Measurements from ENCODE around the gene PLCB4.
"Not testable (repeated sequence)": the region's sequence is repeated elsewhere in the genome, so short reads cannot be mapped to it uniquely, and the experiment has no call there.

The PLCB4 gene

DNA sequence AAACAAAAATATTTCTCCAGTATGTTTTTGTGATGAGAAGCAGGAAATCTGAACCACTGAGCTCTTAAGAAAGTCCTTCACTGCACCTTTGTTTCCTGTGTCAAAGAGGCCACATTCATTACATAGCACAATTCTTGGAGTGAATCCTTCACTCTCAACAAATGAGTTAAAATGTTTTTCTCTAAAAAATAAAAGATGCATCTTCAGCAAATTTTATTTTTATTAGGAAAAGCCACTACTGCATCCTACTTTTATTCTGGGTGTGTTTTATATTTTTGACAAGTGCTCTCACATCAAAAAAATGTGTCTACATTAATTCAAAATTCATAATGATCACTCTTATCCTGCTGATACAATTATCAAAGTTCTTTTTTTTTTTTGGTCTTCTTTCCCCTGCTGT, 76.3 kb downstream of the PLCB4 start:
- no peak for DNase-seq

GRCh38 chr20:9146649-9147048, 77.8 kb downstream of the PLCB4 start:
- no peak for DNase-seq

GRCh38 chr20:9147547-9148024, 78.7 kb downstream of the PLCB4 start:
- DNase-seq, result no peak

DNA sequence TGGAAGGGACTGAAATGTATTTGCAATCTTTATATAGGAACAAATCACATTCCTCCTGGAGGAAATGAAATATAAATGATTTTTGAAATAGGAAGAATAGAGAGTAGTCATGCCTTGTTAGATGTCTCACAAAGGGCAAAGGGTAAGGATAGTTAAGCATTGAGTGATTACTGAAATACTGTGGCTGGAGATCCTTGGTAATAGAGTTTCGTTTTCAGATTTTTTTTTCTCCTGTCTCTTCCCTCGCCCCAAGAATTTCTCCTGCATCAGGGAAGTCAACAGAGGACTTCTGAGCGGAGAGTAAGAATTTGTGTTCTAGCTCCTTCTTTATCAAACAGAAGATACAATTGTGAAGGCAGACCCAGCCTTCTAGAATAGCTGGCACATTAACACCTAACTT, 79.4 kb downstream of the PLCB4 start:
- DNase-seq, result no peak

DNA sequence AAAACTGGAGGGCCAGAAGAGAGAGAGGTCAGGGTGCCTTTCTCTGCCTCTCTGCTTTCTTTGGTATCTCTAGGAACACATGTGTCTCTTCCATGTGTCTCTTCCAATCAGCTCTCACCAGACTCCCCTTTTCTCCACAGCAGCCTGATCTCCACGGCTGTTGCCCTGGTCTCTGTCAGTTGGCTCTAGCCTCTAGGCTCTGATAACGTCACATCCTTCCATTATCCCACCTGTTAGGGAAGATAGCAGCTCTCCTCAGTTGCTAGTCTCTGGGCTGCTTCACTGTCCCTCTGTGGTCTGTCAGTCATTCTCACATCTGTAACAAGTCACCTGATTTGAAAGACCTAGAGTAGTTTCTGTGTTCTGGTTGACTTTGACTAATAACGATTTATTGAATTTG, 80.2 kb downstream of the PLCB4 start:
- no peak for DNase-seq

DNA sequence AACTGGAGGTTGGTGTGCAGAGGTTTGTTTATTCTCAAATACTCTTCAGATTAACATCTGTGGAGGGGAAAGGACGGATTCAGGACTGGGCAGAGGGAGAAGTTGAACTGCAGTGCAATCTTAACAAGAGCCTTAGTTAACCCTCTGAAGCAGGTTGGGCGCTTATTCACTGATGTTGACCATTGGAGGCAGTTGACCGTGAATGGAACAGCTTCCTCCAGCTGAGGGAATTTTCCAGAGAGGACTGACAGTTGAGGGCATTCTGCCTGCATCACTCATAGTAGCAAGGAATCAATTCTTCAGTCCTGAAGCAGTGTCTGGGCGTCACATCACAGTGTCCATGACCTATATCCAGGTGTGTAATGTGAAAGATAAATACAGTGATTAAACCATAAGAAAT, 80.9 kb downstream of the PLCB4 start:
- DNase-seq, result no peak

DNA sequence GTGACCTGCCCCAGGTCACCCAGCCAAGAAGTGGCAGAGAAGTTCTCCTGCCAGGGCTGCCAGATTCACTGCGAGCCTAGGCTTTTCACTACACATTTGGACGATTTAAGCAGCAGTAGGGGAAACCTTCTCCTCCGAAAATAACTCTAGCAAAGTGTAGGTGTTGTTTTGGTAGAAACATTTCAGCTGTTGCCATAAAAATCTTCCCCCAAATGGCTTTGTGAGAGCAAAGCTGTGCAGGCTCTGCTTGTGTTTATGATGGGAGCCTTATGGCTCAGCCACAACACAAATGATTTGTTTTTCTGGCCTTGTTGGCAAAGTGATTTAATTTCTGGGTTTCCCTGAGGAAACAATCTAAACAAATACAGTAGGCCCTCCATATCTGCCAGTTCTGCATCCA, 81.8 kb downstream of the PLCB4 start:
- DNase-seq, result no peak

GRCh38 chr20:9152139-9152538, 83.3 kb downstream of the PLCB4 start:
- not testable (repeated sequence) for DNase-seq

DNA sequence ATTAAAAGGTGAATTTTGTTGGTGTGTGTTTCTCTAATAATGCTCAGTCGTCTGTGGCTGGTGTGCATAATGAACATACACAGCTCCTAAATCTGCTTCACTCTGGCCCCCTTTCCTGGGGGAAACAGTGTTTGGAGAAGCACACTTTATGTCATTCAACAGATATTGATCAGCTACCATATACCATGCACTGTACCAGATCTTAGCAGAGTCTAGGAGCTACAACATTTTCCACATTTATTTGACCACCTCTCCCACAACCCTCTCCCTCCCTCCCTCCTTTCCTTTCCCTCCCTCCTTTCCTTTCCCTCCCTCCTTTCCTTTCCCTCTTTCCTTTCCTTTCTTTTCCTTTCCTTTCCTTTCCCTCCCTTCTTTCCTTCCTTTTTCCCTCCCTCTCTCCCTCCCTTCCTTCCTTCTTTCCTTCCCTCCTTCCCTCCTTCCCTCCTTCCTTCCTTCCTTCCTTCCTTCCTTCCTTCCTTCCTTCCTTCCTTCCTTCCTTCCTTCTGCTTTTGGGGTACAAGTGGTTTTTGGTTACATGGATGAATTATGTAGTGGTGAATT, 85.7 kb downstream of the PLCB4 start:
- DNase-seq, result no peak

DNA sequence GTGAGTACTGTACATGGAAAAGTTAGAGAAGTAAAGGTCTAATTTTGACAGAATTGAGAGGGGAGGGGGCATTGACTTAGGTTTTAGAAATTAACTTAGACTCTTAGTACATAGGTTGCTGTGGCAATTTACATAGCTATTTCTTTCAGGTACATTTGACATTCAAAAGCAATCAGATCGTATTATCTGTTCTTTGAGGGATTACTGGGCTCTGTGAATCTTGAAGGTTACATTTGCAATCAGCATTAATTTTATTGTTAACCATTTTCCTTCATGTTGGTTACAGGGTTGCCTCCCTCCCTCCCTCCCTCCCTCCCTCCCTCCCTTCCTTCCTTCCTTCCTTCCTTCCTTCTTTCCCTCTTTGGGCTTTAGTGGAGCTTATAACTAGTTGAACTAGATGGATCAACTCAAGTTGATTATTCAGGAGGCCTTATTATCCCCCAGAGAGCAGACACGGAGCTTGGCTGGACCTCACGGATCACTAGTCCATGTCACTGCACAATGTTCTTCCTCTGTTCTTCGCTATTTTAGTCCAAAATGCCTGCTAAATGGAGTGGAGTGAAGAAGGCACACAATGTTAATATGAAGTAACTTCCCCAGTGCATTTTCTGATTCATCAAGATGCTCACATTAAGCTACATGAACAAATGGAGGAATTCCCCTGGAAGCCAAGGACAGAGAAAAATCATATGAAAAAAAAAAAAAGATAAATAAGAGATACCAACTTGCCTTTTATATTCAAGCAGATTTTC, 87.8 kb downstream of the PLCB4 start:
- no peak for DNase-seq

GRCh38 chr20:9160331-9160730, 91.4 kb downstream of the PLCB4 start:
- no peak for DNase-seq

DNA sequence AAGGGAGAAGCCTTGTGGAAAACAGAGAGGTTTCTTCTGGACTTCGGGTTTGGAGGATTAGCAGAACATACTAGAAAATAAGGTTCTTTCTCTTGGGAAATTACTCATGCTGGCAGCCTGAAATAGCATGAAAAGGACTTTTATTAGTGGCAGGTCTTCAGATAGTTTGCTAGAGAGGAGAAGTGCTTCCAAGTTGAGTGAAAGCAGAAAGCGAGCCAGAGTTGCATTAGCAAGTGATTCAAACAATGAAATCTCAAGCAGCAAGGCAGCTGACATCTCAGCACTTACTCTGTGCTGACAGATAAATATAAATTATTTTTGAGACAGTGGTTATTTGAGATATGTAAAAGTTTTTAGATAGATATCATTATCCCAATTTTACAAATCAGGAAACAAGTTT, 91.9 kb downstream of the PLCB4 start:
- no peak for DNase-seq

- no peak for DNase-seq
Measured at GRCh38 chr20:9161311-9161710, 92.4 kb downstream of the PLCB4 start.

GRCh38 chr20:9163251-9163650, 94.4 kb downstream of the PLCB4 start:
- DNase-seq, result no peak

- no peak for DNase-seq
Measured at GRCh38 chr20:9163995-9164394, 95.1 kb downstream of the PLCB4 start.

GRCh38 chr20:9165261-9165660, 96.4 kb downstream of the PLCB4 start:
- DNase-seq, result no peak

DNA sequence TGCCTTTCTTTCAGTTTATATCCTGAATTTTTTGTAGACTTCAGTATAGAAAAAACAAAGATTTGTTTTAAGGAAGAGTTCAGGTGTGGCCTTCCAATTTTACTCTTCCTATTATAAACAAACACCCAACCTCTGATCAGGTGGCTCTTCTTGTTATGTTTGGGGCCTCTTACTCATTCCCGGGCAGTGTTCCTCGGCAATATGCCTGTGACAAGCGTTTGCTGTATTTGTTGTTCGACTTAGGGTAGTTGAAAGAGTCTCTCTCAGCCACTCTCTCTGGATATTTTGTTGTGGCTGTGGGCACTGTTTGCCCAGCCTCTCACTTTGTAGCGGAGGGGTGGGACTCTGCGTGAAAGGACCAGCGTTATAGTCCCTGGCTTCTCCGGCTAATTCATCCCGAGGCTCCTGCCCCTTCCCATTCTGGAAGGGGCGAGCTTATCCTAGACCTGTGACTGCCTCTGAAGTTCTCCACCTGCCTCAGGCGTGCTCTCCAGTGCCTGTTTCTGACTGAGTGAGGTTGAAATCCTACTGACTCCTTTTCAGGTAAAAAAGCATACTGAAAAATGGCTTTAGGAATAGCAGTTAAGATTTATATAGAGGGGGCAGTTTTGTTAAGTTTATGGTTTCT, 97.4 kb downstream of the PLCB4 start:
- no peak for DNase-seq

GRCh38 chr20:9169409-9169808, 100.5 kb downstream of the PLCB4 start:
- DNase-seq, result no peak

DNA sequence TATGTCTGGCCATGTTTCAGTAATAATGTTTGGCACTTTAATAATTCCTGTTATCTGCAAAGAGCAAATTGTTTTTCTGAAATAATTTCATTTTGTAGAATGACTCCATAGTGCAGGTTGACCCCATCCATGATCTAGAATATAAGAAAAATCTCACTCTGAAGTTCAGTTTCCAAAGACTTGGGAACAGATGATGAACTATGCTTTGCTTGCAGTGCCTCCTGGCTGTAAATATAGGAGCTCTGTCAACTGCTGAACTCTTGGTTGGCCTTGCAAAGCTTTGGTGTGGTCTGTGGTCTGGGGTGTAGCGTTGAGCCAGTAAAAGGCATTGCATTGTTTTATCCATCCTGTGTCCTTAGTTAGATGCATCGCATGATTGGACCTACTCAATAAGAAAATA, 104.0 kb downstream of the PLCB4 start:
- no peak for DNase-seq

- no peak for DNase-seq
Measured at GRCh38 chr20:9177278-9177677, 108.4 kb downstream of the PLCB4 start.

GRCh38 chr20:9179193-9179802, 110.4 kb downstream of the PLCB4 start:
- DNase-seq, result no peak

DNA sequence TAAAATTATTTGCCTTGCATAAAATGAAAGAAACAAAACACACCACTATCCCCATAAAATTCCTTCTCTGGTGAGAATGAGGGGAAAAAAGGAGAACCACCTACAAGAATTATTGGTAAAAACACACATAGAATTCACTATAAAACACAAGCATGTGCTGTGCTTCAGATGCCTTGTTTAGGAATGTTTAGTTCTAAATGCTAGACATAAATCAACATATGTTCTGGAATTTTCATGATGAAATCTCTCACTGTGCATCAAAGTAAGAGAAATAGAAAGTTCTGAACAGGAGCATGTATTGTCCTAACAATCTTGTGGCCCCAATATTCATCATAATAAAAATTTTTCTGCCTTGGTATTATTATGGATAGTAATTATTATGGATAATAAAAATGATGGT, 111.0 kb downstream of the PLCB4 start:
- no peak for DNase-seq

- no peak for DNase-seq
Measured at GRCh38 chr20:9180481-9181257, 111.8 kb downstream of the PLCB4 start.
